ENCODE measurements around the gene TBX3. TPM values are rescaled to one million over a fixed set of nuclear protein-coding genes. Genes with fewer than 3 reads are reported as not detected.

TBX3 gene
- total RNA-seq, 6 donors from 2014 or later = 29.5 to 107 (median 36.2) TPM

- ATAC-seq (ENCODE audit: low FRiP score in 2 of 2) = no peak
- no peak for TF ChIP-seq POLR2A (IDR thresholded peaks at IDR 0.05)
- TF ChIP-seq EP300 (IDR thresholded peaks at IDR 0.05) = no peak
- no peak for TF ChIP-seq POLR2AphosphoS5 (IDR thresholded peaks at IDR 0.05)
- TF ChIP-seq, protein P1, sequence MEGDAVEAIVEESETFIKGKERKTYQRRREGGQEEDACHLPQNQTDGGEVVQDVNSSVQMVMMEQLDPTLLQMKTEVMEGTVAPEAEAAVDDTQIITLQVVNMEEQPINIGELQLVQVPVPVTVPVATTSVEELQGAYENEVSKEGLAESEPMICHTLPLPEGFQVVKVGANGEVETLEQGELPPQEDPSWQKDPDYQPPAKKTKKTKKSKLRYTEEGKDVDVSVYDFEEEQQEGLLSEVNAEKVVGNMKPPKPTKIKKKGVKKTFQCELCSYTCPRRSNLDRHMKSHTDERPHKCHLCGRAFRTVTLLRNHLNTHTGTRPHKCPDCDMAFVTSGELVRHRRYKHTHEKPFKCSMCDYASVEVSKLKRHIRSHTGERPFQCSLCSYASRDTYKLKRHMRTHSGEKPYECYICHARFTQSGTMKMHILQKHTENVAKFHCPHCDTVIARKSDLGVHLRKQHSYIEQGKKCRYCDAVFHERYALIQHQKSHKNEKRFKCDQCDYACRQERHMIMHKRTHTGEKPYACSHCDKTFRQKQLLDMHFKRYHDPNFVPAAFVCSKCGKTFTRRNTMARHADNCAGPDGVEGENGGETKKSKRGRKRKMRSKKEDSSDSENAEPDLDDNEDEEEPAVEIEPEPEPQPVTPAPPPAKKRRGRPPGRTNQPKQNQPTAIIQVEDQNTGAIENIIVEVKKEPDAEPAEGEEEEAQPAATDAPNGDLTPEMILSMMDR (IDR thresholded peaks at IDR 0.05) = no peak
- WGBS, 2 donors = 48 to 58% methylated on average over 2 of the region's 2 CpGs
- Histone ChIP-seq H3K9me3 (no peaks in the 10 kb centered on the region), H3K27me3 (peaks cover 0 to 14% (median 3%) of the 10 kb centered on the region in 4 donors), H3K27ac (peak overlapping the region; percentile 89 to 94 (median 93)), H3K4me1 (peaks cover under 1 to 2% (median under 1%) of the 10 kb centered on the region in 4 donors), H3K4me3 (peak overlapping the region; percentile 12 to 61 (median 51)), H3K36me3 (peaks cover 0 to 51% (median 5%) of the 10 kb centered on the region in 4 donors)
- no peak for DNase-seq
These were observed 5.3 kb downstream of the TBX3 start for GRCh38 chr12:114678718-114679117.

- peaks cover 0 to 6% (median 0%) of the 10 kb centered on the region in 4 donors for H3K4me1 ChIP-seq
- peaks cover 0 to 13% (median 2%) of the 10 kb centered on the region in 4 donors for H3K27me3 ChIP-seq
- no peaks in the 10 kb centered on the region for H3K9me3 ChIP-seq
- H3K36me3 ChIP-seq = peaks cover 0 to 57% (median 5%) of the 10 kb centered on the region in 4 donors
- H3K4me3 ChIP-seq = peak overlapping the region in 3 of 4 donors; percentile 15 to 61 (median 58)
- DNase-seq (no peak), ATAC-seq (ENCODE audit: low FRiP score in 2 of 2) (no peak)
- peak overlapping the region in 3 of 4 donors; percentile 89 to 94 (median 93) for H3K27ac ChIP-seq
- TF ChIP-seq POLR2AphosphoS5 (IDR thresholded peaks at IDR 0.05) = no peak
- TF ChIP-seq, protein P1 (IDR thresholded peaks at IDR 0.05) = no peak
- TF ChIP-seq POLR2A (IDR thresholded peaks at IDR 0.05) = no peak
- no peak for TF ChIP-seq EP300 (IDR thresholded peaks at IDR 0.05)
- 46 to 57% methylated on average over 2 of the region's 2 CpGs for WGBS, 2 donors
These were observed 5.9 kb downstream of the TBX3 start for GRCh38 chr12:114678028-114678427.

DNA sequence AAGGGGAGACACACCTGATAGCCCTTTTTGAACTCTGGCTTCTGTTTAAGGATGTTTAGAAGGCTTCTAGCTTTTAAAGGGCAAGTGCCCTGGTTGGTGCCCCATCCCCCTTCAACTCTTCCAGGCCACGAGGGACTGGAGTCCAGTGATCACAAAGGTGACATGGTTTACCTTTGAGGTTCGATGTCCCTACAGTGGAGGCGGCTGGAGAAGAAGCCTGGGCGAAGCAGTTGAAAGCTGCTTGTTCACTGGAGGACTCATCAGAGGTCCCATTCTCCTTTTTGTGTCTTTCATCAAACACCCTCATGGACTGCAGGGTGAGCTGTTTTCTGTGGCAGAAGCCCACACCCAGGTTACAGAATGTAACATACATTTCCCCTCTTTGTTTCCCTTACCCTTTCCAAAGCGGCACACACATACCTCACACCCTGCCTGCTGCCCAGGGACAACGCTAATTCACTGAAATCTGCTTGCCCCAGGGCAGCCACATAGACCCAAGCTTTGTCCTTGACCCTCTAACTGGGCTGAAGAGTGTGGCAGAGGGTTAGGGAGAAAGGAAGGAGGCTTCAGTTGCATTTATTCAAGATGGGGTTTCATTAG is 7.7 kb downstream of the TBX3 start:
- H3K9me3 ChIP-seq = no peaks in the 10 kb centered on the region
- WGBS, 2 donors = 54 to 55% methylated on average over 6 of the region's 6 CpGs
- TF ChIP-seq, protein P1 (IDR thresholded peaks at IDR 0.05) = no peak
- TF ChIP-seq POLR2AphosphoS5 (IDR thresholded peaks at IDR 0.05) = peak in 1 of 2 donors; percentile 51
- peaks cover 0 to 10% (median 8%) of the 10 kb centered on the region in 4 donors for H3K4me1 ChIP-seq
- peak overlapping the region; percentile 13 to 61 (median 40) for H3K4me3 ChIP-seq
- peaks cover 0 to 15% (median 3%) of the 10 kb centered on the region in 4 donors for H3K27me3 ChIP-seq
- DNase-seq (no peak), ATAC-seq (ENCODE audit: low FRiP score in 2 of 2) (no peak)
- H3K36me3 ChIP-seq = peaks cover 0 to 71% (median 5%) of the 10 kb centered on the region in 4 donors
- H3K27ac ChIP-seq = peak overlapping the region; percentile 62 to 94 (median 87)

GRCh38 chr12:114674251-114675047 is 9.5 kb downstream of the TBX3 start:
- DNase-seq (peak in 1 of 2 donors; percentile 80), ATAC-seq (ENCODE audit: low FRiP score in 2 of 2) (no peak)
- H3K27me3 ChIP-seq = peaks cover 0 to 18% (median 3%) of the 10 kb centered on the region in 4 donors
- H3K9me3 ChIP-seq = no peaks in the 10 kb centered on the region
- H3K36me3 ChIP-seq = peaks cover 0 to 68% (median 4%) of the 10 kb centered on the region in 4 donors
- H3K27ac ChIP-seq = peak overlapping the region; percentile 62 to 94 (median 87)
- TF ChIP-seq POLR2AphosphoS5 (IDR thresholded peaks at IDR 0.05) (peak in 1 of 2 donors; percentile 18), POLR2A (IDR thresholded peaks at IDR 0.05) (no peak)
- peak overlapping the region; percentile 8 to 61 (median 40) for H3K4me3 ChIP-seq
- H3K4me1 ChIP-seq = peaks cover 0 to 10% (median 9%) of the 10 kb centered on the region in 4 donors
- 41 to 51% methylated on average over 13 to 42 of the region's 70 CpGs for WGBS, 2 donors

GRCh38 chr12:114673901-114674250 is 10.1 kb downstream of the TBX3 start:
- peak overlapping the region; percentile 62 to 94 (median 87) for H3K27ac ChIP-seq
- H3K4me3 ChIP-seq = peak overlapping the region; percentile 8 to 61 (median 40)

More at GRCh38 chr12:114673901-114674250, 10.1 kb downstream of the TBX3 start:
- Histone ChIP-seq H3K27me3 (peaks cover 0 to 24% (median 5%) of the 10 kb centered on the region in 4 donors), H3K36me3 (peaks cover 0 to 62% (median 4%) of the 10 kb centered on the region in 4 donors), H3K9me3 (no peaks in the 10 kb centered on the region), H3K4me1 (peaks cover 0 to 14% (median 12%) of the 10 kb centered on the region in 4 donors)
- TF ChIP-seq, protein P1 (IDR thresholded peaks at IDR 0.05) = no peak
- TF ChIP-seq POLR2A (IDR thresholded peaks at IDR 0.05) (no peak), POLR2AphosphoS5 (IDR thresholded peaks at IDR 0.05) (no peak), EP300 (IDR thresholded peaks at IDR 0.05) (no peak)
- DNase-seq (no peak), ATAC-seq (ENCODE audit: low FRiP score in 2 of 2) (no peak)
- 53 to 55% methylated on average over 12 of the region's 12 CpGs for WGBS, 2 donors
